Measurements from ENCODE around the gene CFAP46. TPM values are rescaled to one million over a fixed set of nuclear protein-coding genes. Genes with fewer than 3 reads are reported as not detected.
A peak's percentile ranks its signal among the peaks of the same experiment; 100 is the strongest.

CFAP46 gene
- total RNA-seq, 2 experiments from 2014 or later, result 0.34 TPM; not detected in 1

DNA sequence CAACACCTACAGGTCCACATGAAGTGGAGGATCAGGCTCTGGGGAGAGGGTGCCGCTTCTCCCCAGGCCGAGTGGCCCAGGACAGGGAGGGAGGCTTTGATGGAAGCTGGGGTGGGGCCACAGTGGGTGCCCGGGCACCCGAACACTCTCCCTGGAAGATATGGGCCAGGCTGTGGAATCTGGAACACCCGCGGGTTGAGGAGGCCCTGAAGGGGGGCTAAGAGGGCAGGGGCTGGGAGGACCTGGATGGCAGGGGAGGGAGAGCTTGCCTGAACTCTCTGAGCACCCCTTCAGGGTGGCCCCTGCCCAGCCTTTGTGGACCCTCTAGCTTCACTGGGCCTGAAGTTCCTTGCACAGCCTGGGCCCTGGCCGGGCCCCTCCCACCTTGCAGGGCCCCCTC is 151.9 kb downstream of the CFAP46 start:
- no peak overlapping the region for H3K27ac Mint-ChIP-seq
- POLR2A ChIA-PET, result no interaction called here
- peaks cover 12% of the 10 kb centered on the region for H3K27me3 Mint-ChIP-seq
- CTCF ChIA-PET, result no interaction called here
- no peaks in the 10 kb centered on the region for H3K9me3 Mint-ChIP-seq
- DNase-seq (no peak), ATAC-seq (no peak)
- H3K36me3 Mint-ChIP-seq (ENCODE audit: low read depth), result no peaks in the 10 kb centered on the region
- intact Hi-C loops (cut with micrococcal nuclease), result loop anchor here (10.0 kb wide), 1 partner anchor 136 kb away; no protein-coding TSS in a partner anchor
- TF ChIP-seq, protein P1, sequence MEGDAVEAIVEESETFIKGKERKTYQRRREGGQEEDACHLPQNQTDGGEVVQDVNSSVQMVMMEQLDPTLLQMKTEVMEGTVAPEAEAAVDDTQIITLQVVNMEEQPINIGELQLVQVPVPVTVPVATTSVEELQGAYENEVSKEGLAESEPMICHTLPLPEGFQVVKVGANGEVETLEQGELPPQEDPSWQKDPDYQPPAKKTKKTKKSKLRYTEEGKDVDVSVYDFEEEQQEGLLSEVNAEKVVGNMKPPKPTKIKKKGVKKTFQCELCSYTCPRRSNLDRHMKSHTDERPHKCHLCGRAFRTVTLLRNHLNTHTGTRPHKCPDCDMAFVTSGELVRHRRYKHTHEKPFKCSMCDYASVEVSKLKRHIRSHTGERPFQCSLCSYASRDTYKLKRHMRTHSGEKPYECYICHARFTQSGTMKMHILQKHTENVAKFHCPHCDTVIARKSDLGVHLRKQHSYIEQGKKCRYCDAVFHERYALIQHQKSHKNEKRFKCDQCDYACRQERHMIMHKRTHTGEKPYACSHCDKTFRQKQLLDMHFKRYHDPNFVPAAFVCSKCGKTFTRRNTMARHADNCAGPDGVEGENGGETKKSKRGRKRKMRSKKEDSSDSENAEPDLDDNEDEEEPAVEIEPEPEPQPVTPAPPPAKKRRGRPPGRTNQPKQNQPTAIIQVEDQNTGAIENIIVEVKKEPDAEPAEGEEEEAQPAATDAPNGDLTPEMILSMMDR (IDR thresholded peaks at IDR 0.05), result no peak
- H3K4me3 Mint-ChIP-seq, result no peak overlapping the region
- H3K4me1 Mint-ChIP-seq (ENCODE audit: low read depth), result peaks cover 2% of the 10 kb centered on the region

DNA sequence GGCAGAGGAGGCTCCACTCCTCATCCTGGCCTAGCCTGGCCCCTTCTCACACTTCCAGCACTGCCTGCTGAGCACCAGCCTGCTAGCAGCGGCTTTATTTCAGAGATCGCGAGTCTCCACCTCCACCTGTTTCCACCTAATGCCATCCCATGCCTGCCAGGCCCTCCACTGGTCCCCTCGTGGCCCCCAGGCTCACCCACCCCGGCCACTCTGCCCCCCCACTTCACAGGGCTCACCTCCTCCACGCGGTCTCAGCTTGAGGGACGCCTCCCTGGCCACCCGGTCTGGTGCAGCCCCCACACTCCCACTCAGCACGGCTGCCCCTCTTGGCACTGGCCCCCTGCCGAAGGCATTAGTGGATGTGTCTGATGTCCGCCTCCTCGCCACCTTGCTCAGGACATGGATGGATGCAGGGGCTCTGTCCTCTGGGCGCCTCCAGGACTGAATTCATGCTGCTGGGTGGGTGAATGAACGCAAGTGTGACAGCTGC is 152.7 kb downstream of the CFAP46 start:
- POLR2A ChIA-PET, result no interaction called here
- intact Hi-C loops (cut with micrococcal nuclease), result loop anchor here (10.0 kb wide), 1 partner anchor 135 kb away; no protein-coding TSS in a partner anchor
- CTCF ChIA-PET, result no interaction called here
- no peaks in the 10 kb centered on the region for H3K9me3 Mint-ChIP-seq
- ATAC-seq (no peak), DNase-seq (no peak)
- H3K4me1 Mint-ChIP-seq (ENCODE audit: low read depth), result peaks cover 2% of the 10 kb centered on the region
- no peak overlapping the region for H3K4me3 Mint-ChIP-seq
- TF ChIP-seq, protein P1 (IDR thresholded peaks at IDR 0.05), result no peak
- H3K27ac Mint-ChIP-seq, result no peak overlapping the region
- peaks cover 14% of the 10 kb centered on the region for H3K27me3 Mint-ChIP-seq
- H3K36me3 Mint-ChIP-seq (ENCODE audit: low read depth), result no peaks in the 10 kb centered on the region

DNA sequence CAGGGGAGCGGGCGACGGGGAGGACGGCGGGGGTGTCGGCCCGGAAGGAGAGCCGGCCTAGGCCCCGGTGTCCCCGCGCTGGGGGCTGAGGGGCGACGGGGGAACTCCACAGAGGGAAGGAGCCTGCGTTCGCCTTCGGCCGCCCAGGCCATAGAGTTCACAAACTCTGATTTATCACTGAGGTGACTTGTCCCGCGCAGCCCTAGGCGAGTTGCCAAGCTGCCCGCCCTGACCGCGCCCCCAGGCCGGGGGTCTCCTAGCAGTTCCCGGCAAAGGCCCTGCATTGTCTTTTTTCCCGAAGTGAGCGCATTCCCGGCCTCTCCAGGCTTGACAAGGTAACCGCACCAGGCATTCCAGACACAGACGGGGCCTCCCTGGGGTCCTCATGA is 153.5 kb downstream of the CFAP46 start:
- CTCF ChIA-PET, result no interaction called here
- POLR2A ChIA-PET, result no interaction called here
- Mint-ChIP-seq H3K27me3 (peaks cover 18% of the 10 kb centered on the region), H3K4me1 (ENCODE audit: low read depth) (peaks cover 2% of the 10 kb centered on the region), H3K36me3 (ENCODE audit: low read depth) (no peaks in the 10 kb centered on the region), H3K27ac (no peak overlapping the region), H3K9me3 (no peaks in the 10 kb centered on the region), H3K4me3 (no peak overlapping the region)
- intact Hi-C loops (cut with micrococcal nuclease), result no loop called here
- TF ChIP-seq, protein P1 (IDR thresholded peaks at IDR 0.05), result no peak
- ATAC-seq, result no peak
- DNase-seq, result no peak

DNA sequence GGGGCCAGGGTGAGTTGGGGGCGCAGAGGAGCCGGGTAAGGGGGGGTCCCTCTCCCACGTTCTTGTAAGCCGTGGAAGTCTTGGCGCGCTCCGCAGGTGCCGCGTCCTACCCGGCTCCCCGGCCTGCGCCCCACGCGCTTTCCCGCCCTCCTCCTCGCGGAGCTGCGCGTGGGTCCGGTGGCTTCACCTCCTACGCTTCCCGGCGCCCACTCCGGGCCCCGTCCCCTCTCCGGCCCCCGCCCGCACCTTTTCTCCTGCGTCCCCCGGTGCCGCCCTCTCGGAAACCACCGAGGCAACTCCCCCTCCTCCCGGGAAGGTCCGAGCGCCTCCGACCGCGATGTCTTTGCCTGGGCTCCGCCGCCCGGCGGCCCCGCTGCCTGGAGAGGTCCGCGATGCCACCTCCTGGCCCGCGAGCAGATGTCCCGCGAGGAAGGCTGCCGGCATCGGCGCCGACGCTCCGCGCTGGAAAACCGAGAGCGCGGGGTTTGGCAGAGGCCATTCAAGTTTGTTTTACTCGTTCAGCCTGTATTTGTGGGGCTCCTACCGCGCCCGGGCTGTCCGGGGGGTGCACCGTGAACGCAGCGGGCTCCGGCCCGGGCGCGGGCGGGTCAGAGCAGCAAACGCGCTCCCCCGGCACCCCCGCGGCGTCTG is 154.1 kb downstream of the CFAP46 start:
- peaks cover 3% of the 10 kb centered on the region for H3K36me3 Mint-ChIP-seq (ENCODE audit: low read depth)
- peaks cover 24% of the 10 kb centered on the region for H3K27me3 Mint-ChIP-seq
- no peak overlapping the region for H3K4me3 Mint-ChIP-seq
- no peak for DNase-seq
- TF ChIP-seq, protein P1 (IDR thresholded peaks at IDR 0.05), result no peak
- peaks cover 2% of the 10 kb centered on the region for H3K4me1 Mint-ChIP-seq (ENCODE audit: low read depth)
- ChIA-PET POLR2A (no interaction called here), CTCF (no interaction called here)
- no peaks in the 10 kb centered on the region for H3K9me3 Mint-ChIP-seq
- H3K27ac Mint-ChIP-seq, result no peak overlapping the region
- ATAC-seq, result no peak
- intact Hi-C loops (cut with micrococcal nuclease), result no loop called here

DNA sequence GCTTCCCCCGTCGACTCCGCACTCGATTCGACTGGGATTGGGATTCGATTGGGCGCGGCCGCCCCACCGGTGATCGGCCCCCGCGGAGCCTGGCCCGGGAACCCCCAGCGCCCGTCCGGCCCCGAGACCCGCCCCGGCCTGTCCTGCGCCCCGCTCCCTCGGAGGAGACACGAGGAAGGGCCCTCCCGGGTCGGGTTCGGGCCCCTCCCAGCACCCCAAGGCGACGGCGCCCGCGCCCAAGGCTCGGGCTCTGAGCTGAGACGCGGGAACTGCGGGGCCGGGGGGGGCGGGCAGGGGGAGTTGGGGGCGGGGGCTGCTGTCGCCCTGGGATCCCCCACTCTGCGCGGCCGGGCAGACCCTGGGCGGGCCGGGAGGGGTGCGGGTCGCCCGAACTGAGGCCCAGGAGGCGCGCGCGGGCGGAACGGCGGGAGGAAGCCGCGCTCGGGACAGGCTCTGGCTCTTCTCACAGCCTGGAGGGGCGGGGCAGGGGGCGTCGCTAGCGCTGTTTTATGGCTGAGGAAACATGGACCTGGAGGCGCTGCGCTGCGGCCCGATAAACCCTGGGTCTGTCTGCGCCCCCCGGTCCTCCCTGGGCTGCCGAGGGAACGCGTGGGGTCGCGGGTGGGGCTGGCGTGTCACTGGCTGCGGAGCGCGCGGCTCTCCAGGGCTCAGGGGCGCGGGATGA is 154.7 kb downstream of the CFAP46 start:
- H3K4me1 Mint-ChIP-seq (ENCODE audit: low read depth), result peaks cover 2% of the 10 kb centered on the region
- H3K36me3 Mint-ChIP-seq (ENCODE audit: low read depth), result peaks cover 9% of the 10 kb centered on the region
- TF ChIP-seq, protein P1 (IDR thresholded peaks at IDR 0.05), result no peak
- ChIA-PET POLR2A (no interaction called here), CTCF (no interaction called here)
- DNase-seq, result peak; percentile 36
- intact Hi-C loops (cut with micrococcal nuclease), result no loop called here
- ATAC-seq, result no peak
- H3K4me3 Mint-ChIP-seq, result no peak overlapping the region
- H3K27ac Mint-ChIP-seq, result no peak overlapping the region
- H3K9me3 Mint-ChIP-seq, result no peaks in the 10 kb centered on the region
- H3K27me3 Mint-ChIP-seq, result peaks cover 25% of the 10 kb centered on the region

Data from activated CD8-positive, alpha-beta T cell treated with anti-CD3 and anti-CD28 coated beads for 36 hours (primary cell).